Anterior cingulate cortex (tissue), 58 donors: ENCODE measurements around the gene SMIM13.

Experiments used
- DNase-seq, 58 donors: peaks; one replicate each; lab custom pipeline; 2025; lab: John Stamatoyannopoulos, UW

Gene SMIM13

DNA sequence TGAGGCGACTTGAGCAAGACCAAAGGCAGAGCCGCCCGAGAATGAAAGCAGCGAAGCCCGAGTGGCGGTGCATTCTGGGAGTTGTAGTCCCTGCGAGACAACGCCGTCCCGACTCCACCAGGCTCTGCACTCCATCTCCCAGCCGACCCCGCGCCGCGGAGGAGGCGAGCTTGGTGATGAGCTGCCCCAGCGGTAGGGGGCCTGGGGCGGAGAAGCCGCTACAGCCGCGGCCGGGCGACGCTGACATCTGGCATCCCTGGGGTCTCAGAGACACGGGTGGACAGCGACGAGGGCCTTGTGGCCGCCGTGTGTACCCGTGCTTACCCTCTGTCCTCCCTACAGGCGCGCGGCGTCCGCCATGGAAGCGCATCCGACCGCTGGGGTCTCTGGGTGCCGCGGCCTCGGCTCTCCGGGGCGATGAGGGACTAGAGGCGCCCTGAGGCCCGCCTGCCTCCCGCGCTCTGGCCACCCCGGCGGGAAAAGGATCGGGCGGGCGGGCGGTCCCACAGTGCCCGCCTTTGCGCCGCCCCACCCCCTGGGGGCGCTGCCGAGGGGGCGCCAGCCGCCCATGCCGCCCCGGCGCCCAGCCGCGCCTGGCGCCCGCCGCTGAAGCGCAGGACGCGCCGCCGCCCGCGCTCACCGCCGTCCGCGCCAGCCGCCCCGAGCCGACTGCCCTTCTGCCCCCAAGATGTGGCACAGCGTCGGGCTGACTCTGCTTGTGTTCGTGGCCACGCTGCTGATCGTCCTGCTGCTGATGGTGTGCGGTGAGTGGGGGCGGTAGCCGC, at the start of gene SMIM13:
Gene SMIM13, plus strand, starts transcription at position 209 of the 785 bp plus-strand sequence. Its CDS starts 480 bp downstream, at position 689.
- DNase-seq: peak; percentile 81 to 99 (median 96)

DNA sequence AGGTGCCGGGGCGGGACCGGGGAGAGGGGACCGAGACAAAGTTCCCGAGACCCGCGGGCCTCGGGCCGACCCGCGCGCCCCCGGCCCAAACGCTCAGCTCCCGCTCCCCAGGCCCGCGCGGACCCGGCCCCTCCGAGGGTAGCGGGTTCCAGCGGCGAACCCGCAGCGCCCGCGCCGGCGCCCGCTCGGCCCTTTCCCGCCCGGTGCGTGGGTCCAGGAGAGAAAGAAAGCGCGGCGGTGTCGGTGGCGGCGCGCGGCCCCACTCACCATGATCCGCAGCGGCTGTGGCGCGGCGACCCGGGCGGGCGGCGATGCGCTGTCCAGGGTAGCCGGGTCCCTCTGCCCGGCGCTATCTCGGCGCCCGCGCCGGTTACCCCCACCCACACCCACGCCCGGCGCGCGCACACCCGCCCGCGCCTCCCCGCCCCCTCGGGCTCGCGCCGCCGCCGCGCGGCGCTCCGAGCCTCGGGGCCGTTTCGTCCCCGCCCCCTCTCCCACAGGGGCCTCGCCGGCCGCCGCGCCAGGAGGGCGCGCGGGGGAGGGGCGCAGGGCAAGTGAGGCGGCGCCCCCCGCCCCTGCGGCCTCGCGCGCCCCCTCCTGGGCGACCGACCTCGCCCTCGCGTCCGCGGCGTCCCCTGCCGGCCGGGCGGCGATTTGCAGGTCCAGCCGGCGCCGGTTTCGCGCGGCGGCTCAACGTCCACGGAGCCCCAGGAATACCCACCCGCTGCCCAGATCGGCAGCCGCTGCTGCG, 49.5 kb upstream of the SMIM13 start, which contains the start of gene ELOVL2:
Gene ELOVL2, minus strand, starts transcription at position 345 of the 751 bp plus-strand sequence. Its CDS starts 75 bp downstream, at position 270.
- peak in 10 of 58 donors; percentile 10 to 49 (median 18) for DNase-seq

DNA sequence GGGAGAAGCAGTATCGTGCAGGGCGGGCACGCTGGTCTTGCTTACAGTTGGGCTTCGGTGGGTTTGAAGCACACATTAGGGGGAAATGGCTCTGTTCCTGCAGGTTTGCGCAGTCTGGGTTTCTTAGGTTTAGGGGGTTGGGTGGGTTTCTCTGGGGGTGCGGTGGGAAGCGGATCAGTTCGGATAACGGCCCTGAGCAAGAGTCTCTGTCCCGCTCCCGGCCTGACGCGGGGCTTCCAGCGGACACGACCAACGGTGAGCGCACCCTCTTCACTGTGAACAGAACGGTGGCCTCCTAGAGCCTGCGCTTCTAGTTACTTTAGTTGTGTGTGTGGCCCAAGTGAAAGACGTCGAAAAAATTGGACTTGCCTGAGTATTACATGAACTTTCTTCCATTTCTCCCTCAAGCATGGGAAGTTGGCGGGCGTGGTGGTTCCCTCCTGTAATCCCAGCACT, 48.9 kb upstream of the SMIM13 start:
- no peak for DNase-seq

DNA sequence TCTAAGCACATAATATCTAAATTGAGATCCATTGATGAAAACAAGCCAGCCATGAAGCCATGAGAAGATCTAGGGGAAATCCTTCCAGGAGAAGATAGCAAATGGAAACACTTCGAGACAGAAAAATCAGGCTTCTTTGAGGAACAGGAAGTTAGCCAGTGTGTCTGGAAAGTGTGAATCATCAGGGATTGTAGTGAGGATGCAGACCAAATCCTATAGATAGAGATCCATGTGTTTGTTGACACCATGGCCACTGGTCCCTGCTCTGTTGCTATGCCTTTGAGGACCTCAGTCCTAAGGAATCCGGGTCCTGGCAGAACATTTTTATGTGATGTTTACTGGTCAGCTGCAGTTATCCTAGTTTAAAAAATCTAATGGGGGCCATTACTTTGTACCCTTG, 42.9 kb upstream of the SMIM13 start:
- DNase-seq: no peak

DNA sequence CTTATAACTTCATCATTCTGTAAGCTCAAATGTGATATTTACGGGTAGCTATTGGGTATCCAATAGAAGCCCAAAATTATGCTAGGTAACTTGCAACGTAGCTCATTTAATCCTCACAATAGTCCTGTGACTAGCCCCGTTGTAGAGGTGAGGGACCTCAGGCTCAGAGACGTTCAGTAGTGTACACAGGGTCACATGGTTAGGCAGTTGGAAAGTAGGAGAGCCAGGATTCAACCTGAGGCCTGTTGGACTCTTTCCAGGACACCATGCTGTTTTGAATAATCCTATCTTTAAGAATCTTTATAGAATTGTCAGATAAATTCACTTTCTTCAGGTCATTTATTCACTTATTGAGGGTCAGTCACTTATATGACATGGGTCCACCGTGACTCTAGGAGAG, 40.3 kb upstream of the SMIM13 start:
- no peak for DNase-seq

DNA sequence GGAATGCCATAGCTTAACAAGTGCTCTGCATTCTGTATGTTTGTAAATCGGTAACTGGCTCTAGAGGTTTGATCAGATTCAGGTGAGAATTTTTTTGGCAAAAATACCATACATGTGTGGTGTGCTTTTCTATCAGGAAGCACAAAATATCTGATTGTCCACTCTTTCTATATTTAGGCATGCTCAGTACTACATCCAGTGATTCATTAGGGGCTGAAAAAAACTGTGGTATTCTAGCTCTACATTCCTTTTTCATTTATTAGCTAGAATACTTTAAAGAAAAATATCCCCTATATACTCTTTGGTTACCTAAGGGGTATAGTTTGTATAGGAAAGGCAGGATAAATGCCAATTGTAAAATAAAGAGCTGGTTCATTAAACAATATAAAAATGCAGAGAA, 38.9 kb upstream of the SMIM13 start:
- DNase-seq: no peak

DNA sequence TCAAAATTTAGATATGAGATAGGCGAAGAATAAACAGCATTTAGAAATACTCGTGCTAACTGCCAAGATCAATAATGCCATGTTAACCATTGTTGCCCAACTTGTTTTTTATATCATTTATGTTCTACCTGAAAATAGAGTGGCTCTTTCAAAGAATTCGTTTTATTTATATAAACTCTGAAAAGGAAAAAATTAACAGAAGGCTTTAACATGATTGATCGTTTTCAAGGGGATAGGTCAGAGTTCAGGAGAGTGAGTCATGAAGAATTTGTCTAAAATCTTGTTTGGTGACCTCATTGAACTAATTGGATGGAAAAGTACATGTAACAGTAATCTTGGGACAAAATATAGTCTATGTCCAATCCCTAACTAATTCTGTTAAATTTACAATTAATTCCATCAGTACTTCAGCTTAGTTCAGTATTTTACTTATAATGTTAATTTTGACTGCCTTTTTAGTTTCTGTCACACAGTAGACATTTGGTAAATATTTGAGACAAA, 38.5 kb upstream of the SMIM13 start:
- no peak for DNase-seq

DNA sequence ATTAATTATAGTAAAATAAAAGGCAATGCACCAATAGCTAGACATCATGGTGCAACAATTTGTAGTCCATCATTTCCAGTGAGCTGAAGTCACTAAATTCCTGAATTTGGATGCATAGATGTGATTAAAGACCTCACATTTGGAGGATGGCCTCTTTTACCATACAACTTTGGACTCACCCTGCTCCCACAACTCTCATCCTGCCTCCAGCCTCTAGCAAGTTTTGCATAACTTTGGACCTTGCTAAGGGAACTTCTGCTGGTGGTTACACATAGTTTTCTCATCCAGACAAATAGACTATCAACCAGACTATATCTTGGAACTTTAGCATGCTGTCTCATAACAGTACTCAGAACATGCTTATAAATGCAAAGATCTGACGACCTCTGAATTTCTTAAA, 36.8 kb upstream of the SMIM13 start:
- no peak for DNase-seq

DNA sequence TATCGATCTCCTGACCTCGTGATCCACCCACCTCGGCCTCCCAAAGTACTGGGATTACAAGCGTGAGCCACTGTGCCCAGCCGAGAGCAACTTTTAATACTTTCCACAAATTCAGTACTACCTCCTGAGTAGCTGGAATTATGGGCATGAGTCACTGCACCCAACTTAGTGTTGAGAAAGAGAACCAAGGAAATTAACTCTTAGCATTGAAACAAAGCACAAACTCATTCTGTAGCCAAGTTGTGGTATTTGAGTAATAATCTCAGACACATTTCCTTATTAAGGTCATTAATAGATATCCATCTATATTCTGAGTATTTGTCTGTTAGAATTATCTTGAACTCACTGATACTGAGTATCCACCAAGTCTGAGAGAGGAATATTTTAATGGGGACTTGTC, 35.2 kb upstream of the SMIM13 start:
- DNase-seq: no peak

DNA sequence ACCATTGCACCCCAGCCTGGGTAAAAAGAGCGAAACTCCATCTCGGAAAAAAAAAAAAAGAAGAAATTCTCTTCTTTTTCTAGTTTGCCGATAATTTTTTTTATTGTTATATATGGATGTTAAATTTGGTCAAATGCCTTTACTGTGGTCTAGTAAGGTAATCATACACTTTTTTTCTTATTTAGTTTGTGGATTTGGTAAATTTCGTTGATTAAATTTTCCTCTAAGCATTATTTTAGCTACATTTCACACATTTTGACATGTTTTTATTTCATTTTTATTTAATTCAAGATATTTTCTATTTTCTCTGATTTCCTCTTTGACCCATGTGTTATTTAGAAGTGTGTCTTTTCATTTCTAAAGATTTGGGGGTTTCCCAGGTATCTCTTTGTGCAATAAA, 31.6 kb upstream of the SMIM13 start:
- DNase-seq: no peak

DNA sequence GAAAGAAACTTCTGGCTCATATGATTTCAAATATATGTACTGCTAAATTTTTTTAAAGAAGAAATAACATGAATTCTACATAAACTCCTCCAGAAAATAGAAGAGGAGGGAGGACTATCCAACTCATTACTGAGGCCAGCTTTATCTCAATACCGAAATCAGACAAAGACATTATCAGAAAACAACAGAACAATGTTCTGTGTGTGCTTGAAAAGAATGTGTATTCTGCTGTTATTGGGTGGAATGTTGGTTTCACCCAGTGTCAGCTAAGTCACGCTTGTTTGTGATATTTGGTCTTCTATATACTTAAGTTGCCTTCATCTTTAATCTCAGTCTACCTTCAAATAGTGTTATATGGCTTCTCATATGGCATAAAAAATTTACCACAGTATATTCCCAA, 30.9 kb upstream of the SMIM13 start:
- no peak for DNase-seq

DNA sequence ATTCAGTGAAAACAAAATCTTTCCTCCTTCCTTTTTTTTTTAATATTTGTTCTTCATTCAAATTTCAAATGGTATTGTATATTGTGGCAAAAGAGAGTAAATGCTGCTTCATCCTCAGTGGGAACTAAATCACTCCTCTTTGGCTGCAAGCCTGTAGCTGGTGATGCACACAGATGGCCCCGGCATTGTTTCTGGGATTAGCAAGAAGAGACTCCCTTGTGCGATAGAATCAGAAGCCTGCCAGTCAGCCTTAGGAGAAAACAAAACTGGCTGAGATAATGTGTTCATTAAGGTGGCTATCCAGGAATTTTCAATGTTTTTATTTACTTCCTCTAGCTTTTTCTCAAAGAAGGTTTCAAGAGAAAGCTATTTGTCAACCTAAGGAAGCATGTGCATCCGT, 28.8 kb upstream of the SMIM13 start:
- DNase-seq: peak in 33 of 58 donors; percentile 2 to 70 (median 32)

DNA sequence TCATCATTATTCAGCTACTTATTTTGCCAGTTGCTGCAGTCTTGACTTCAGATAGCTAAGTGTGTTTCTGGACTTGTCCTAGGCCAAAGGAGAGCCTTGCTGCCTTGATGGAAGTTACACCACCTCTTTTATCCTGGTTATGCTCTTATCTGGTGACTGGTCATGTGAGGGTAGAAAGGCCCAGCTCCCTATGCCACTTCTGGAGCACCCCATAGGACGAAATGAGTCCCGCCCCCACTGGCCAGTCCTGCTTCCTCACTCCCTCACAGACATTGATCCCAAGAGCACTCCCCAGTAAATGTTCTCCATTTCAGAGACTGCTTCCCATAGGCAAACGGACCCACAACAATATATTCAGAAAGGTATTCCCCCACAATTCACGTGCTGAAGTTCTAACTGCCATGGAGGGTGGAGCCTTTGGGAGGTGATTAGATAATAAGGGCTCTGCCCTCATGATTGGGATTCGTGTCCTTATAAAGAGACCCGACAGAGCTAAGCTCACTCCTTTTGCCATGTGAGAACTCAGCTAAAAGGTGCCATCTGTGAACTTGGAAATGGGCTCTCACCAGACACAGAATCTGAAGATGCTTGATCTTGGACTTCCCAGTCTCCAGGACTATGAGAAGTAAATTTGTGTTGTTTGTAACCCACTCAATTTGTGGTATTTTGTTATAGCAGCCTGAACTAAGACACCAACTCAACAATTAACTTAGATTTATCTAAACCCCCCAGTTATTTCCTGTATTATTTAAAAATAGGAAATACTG, 28.0 kb upstream of the SMIM13 start:
- DNase-seq: no peak

DNA sequence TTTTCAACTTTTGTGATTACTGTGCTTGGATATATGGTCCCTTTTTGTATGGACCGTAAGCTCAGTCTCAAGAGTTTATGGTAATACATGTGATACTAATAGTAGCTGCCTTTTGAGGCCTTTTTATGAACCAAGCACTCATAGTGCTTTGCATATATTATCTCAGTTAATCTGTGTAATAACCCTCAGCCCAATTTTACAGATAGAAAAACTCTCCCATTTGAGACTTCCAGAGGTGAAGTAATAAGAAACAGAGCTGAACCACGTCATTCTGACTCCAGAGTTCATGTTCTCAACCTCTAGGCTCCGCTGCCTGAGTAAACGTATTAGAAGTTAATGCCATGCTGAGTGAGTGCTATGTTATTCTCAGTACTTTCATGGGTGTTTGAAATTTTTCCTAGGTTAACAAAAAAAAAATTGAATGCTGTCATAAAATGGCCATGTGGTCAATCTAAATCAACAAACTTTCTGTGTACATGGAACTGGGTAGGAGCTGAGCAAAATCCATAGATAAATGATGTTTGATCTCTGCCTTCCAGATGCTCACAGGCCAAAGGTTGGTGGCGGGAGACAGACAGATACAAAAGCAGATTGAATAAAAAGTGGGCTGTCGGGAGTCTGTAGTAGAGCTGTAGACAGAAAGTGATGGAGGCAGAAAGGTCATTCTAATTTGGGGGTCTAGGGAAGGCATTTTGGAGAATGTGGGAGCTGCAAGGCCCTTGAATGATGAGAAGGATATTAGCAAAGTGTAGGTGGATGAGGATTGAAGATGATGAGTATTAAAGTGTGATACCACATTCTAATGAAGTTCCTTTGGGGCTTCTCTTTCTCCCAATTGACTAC, 26.9 kb upstream of the SMIM13 start:
- no peak for DNase-seq

DNA sequence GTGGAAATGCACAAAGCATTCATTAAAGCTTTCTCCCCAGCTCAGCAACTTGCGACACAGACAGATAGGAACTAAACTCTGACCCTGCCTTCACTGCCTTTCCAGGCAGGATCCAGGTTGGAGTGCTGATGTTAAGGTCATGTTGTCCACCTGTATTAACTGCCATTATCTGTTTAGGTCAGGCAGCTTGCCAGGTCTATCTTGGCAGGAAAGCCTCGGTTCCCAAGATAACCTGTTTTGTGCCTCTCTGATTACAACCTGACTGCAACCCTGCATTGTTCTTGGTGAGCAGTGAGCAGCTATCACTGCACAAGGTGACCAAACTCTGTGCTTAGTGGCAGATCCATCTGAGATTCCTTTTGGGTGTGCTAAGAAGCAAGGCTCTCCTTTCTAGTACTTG, 26.3 kb upstream of the SMIM13 start:
- no peak for DNase-seq

DNA sequence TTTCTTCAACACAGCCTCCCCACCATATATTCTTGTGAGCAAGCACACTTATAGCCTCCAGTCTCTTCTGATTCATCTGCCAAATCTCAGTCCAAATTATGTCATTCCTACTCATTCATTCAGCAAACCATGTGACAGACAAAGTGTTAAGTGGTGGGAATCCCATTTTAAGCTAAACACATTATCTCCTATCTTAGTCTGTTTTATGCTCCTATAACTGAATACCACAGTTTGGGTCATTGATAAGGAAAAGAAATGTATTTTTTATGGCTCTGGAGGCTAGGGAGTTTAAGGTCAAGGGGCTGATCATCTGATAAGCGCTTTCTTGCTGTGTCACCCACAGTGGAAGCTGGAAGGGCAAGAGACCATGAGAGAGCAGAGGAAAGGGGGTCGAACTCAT, 23.9 kb upstream of the SMIM13 start:
- no peak for DNase-seq

DNA sequence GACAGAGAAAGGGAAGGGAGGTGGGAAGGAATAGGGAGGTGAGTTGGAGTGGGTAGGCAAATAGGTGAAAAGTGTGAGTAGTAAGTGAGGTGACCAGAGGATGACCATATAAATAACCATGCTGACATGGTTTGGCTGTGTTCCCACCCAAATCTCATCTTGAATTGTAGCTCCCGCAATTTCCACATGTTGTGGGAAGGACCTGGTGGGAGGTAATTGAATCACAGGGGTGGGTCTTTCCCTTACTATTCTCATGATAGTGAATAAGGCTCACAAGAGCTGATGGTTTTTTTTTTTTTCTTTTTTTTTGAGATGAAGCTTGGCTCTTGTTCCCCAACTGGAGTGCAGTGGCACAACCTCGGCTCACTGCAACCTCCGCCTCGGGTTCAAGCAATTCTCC, 21.5 kb upstream of the SMIM13 start:
- no peak for DNase-seq

DNA sequence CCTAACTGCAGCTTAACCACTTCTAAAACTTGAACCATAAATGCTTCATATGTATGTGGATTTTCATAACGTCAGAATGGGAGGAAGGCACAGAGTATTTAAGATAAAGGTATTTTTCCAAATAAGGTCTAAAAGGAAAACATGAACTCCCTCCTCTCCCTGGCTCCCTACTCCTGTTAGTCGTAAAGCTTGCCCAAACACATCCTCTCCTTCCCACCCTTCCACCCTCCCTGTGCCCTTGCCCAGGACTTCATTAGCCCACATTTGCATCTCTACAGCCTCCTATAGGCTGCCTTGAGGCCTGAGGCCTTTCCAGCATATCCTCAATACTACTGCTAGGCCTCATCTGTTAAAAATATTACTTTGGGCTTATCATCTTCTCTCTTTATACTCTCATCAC, 17.1 kb upstream of the SMIM13 start:
- no peak for DNase-seq

DNA sequence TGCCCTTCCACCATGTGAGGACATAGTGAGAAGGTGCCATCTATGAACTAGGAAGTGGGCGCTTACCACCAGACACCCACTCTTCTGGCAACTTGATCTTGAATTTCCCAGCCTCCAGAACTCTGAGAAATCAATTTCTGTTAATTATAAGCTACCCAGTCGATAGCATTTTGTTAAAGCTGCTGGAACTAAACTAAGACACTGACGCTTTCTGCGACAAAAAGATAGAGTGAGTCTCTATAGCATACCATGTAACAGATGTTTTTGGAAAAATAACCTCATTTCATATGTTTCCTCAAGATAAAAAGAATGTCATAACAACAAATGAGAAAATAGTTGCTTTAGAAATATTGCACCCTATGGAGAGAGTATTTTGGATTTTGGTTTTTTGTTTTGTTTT, 15.4 kb upstream of the SMIM13 start:
- no peak for DNase-seq

DNA sequence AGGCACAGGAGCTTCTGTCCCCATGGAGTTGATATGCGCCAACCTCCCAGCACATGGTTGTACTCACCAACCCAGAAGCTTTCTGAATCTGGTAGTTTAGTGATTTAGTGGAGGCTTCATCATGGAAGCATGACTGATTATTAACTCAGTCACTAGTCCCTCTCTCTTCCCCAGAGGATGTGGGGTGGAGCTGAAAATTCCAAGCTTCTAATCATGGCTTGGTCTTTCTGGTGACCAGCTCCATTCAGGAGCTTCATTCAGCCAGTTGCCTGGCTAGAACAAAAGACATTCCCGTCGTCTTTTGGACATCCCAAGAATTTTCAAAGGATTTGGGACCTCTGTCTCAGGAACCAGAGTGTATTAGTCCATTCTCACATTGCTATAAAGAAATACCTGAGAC, 13.3 kb upstream of the SMIM13 start:
- no peak for DNase-seq
